Activated naive CD8-positive, alpha-beta T cell treated with anti-CD3 and anti-CD28 coated beads, Interleukin-2, amount 10 ng/mL, durations not matched to agents 7 days and 5 days (primary cell): Measurements from ENCODE around the gene OR5D13. TPM values are rescaled to one million over a fixed set of nuclear protein-coding genes. Genes with fewer than 3 reads are reported as not detected.

Experiments used
- ATAC-seq: fragments of 150-1000 bp; cut with Tn5 transposase; one replicate; pipeline ENCODE4 v1.10.0; 2021; ENCODE audit warnings: low read depth, moderate library complexity
- POLR2A ChIA-PET: fragments of 350-600 bp; sonication (Branson Sonifier 250); formaldehyde crosslinking; loops from one replicate; lab custom pipeline; 2021; ENCODE audit warnings: antibody characterized with exemption; lab: Charles Lee
- DNase-seq: peaks from one replicate; pipeline ENCODE4 v3.0.0; 2021
- H3K27ac Mint-ChIP-seq: one replicate; pipeline ENCODE4 v1.8.0; 2022; ENCODE audit warnings: mild to moderate bottlenecking, mixed read lengths
- H3K27me3 Mint-ChIP-seq: one replicate; pipeline ENCODE4 v1.8.0; 2022; ENCODE audit warnings: mild to moderate bottlenecking, moderate library complexity, mixed read lengths
- H3K36me3 Mint-ChIP-seq: one replicate; pipeline ENCODE4 v1.8.0; 2021; ENCODE audit warnings: mild to moderate bottlenecking, mixed read lengths
- H3K4me1 Mint-ChIP-seq: one replicate; pipeline ENCODE4 v1.8.0; 2021; ENCODE audit warnings: mixed read lengths
- H3K4me3 Mint-ChIP-seq: one replicate; pipeline ENCODE4 v1.8.0; 2022; ENCODE audit warnings: mild to moderate bottlenecking, moderate library complexity, mixed read lengths
- H3K9me3 Mint-ChIP-seq: one replicate; pipeline ENCODE4 v1.8.0; 2021; ENCODE audit warnings: mixed read lengths
- total RNA-seq, 2 experiments: library from RNA; stranded (reverse); gene quantifications; one replicate each; pipeline ENCODE4 v1.2.3, GENCODE V29; 2021

OR5D13 gene, protein sequence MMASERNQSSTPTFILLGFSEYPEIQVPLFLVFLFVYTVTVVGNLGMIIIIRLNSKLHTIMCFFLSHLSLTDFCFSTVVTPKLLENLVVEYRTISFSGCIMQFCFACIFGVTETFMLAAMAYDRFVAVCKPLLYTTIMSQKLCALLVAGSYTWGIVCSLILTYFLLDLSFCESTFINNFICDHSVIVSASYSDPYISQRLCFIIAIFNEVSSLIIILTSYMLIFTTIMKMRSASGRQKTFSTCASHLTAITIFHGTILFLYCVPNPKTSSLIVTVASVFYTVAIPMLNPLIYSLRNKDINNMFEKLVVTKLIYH
- not detected for total RNA-seq

DNA sequence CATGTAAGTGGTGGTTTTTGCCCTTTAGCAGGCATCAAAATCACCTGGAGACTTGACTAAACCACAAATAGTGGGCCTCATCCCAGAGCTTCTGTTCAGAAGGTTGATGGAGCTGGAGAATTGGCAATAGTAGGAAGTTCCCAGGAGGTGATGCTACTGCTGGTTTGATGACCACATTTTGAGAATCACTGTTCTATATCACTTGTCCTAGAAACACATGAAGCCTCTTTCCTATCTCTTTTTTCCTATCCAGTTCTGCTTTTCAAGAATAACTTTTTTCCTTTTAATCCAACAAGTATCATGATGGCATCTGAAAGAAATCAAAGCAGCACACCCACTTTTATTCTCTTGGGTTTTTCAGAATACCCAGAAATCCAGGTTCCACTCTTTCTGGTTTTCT is at the start of gene OR5D13:
OR5D13 (plus strand) TSS at position 301 of the 400 bp plus-strand sequence; CDS start at position 301, 0 bp downstream.
- ATAC-seq, result no peak
- Mint-ChIP-seq H3K27me3 (no peaks in the 10 kb centered on the region), H3K27ac (no peak within 1 kb of the TSS)

DNA sequence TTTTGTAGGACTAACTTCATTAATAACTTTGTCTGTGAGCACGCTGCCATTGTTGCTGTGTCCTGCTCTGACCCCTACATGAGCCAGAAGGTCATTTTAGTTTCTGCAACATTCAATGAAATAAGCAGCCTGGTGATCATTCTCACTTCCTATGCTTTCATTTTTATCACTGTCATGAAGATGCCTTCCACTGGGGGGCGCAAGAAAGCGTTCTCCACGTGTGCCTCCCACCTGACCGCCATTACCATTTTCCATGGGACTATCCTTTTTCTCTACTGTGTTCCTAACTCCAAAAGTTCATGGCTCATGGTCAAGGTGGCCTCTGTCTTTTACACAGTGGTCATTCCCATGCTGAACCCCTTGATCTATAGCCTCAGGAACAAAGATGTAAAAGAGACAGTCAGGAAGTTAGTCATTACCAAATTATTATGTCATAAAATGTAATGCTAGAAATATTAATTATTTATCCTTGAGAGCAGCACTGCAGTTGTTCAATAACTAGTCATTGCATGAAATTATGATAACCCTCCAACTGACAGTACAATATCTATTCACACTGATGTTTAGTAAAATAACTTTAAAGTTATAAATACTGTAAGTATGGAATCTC is 46.4 kb upstream of the OR5D13 start:
- H3K36me3 Mint-ChIP-seq, result no peaks in the 10 kb centered on the region
- ATAC-seq (no peak), DNase-seq (no peak)
- H3K27me3 Mint-ChIP-seq, result no peaks in the 10 kb centered on the region
- no peak overlapping the region for H3K27ac Mint-ChIP-seq
- no peak overlapping the region for H3K4me3 Mint-ChIP-seq
- H3K4me1 Mint-ChIP-seq, result no peaks in the 10 kb centered on the region
- POLR2A ChIA-PET, result no interaction called here
- peaks cover 1% of the 10 kb centered on the region for H3K9me3 Mint-ChIP-seq

More for the DNA sequence above, at the start of gene OR5D13:
- no peaks in the 10 kb centered on the region for H3K36me3 Mint-ChIP-seq
- H3K9me3 Mint-ChIP-seq, result peaks cover 9% of the 10 kb centered on the region
- H3K4me3 Mint-ChIP-seq, result no peak within 1 kb of the TSS
- no peak for DNase-seq
- POLR2A ChIA-PET, result no interaction called here
- H3K4me1 Mint-ChIP-seq, result no peaks in the 10 kb centered on the region

- H3K4me3 Mint-ChIP-seq, result no peak overlapping the region
Measured at GRCh38 chr11:55732936-55733335, 40.3 kb upstream of the OR5D13 start.

GRCh38 chr11:55791606-55792005 is 18.4 kb downstream of the OR5D13 start:
- DNase-seq (no peak), ATAC-seq (no peak)
- POLR2A ChIA-PET, result no interaction called here
- Mint-ChIP-seq H3K9me3 (peaks cover 10% of the 10 kb centered on the region), H3K27me3 (no peaks in the 10 kb centered on the region), H3K36me3 (no peaks in the 10 kb centered on the region), H3K27ac (no peak overlapping the region), H3K4me1 (no peaks in the 10 kb centered on the region), H3K4me3 (no peak overlapping the region)

More at GRCh38 chr11:55732936-55733335, 40.3 kb upstream of the OR5D13 start:
- Mint-ChIP-seq H3K27ac (no peak overlapping the region), H3K36me3 (no peaks in the 10 kb centered on the region), H3K9me3 (peaks cover 12% of the 10 kb centered on the region), H3K4me1 (no peaks in the 10 kb centered on the region), H3K27me3 (no peaks in the 10 kb centered on the region)
- no peak for DNase-seq
- POLR2A ChIA-PET, result no interaction called here
- ATAC-seq, result no peak

DNA sequence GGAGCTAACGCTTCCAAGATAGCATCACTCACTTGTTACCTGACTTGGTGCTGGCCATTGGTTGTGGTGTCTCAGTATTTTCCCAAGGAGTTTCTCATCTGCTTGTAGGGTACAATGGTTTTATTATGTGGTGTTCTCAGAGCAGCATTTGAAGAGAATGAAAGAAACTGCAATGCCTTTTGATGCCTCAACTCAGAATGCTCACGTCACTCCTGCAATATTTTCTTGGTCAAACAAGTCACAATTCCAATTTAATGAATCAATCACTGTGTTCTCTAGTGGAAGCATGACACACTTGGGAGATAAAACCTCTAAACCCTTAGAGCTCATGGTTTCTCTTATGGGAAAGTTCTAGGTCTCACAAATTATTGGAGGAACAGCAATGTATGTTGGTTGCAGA is 20.1 kb downstream of the OR5D13 start:
- POLR2A ChIA-PET, result no interaction called here
- no peak for ATAC-seq
- no peak overlapping the region for H3K4me3 Mint-ChIP-seq
- H3K27me3 Mint-ChIP-seq, result no peaks in the 10 kb centered on the region
- no peaks in the 10 kb centered on the region for H3K36me3 Mint-ChIP-seq
- H3K4me1 Mint-ChIP-seq, result no peaks in the 10 kb centered on the region
- no peak overlapping the region for H3K27ac Mint-ChIP-seq
- DNase-seq, result no peak
- peaks cover 5% of the 10 kb centered on the region for H3K9me3 Mint-ChIP-seq

DNA sequence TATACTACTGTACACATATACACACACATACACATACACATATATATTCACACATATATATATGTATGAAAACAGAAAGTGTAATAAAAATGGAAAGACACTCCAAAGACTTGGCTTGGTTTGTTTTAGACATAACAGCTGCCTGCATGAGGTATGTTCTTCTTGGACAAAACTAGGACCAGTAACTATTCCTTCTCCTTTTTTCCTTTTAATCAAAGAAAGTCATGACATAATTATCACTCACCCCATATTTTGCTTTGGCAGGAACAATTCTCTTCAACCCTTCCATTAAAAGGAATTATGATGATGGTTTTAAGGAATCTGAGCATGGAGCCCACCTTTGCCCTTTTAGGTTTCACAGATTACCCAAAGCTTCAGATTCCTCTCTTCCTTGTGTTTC is 22.0 kb downstream of the OR5D13 start, which contains the start of gene OR5D14:
OR5D14 (plus strand) TSS at position 301 of the 400 bp plus-strand sequence; CDS start at position 301, 0 bp downstream.
- peaks cover 11% of the 10 kb centered on the region for H3K9me3 Mint-ChIP-seq
- POLR2A ChIA-PET, result interaction anchor here (0.6 kb wide), 1 partner anchor 147 kb away, joined by 3 read pairs; no protein-coding TSS in a partner anchor

GRCh38 chr11:55806248-55806647 is 33.0 kb downstream of the OR5D13 start:
- Mint-ChIP-seq H3K27ac (no peak overlapping the region), H3K27me3 (no peaks in the 10 kb centered on the region), H3K4me1 (no peaks in the 10 kb centered on the region), H3K4me3 (no peak overlapping the region), H3K36me3 (no peaks in the 10 kb centered on the region), H3K9me3 (peaks cover 23% of the 10 kb centered on the region)
- no peak for DNase-seq
- no peak for ATAC-seq
- POLR2A ChIA-PET, result no interaction called here

More for the DNA sequence above, 22.0 kb downstream of the OR5D13 start, which contains the start of gene OR5D14:
- no peaks in the 10 kb centered on the region for H3K4me1 Mint-ChIP-seq
- H3K27me3 Mint-ChIP-seq, result no peaks in the 10 kb centered on the region
- ATAC-seq (no peak), DNase-seq (no peak)
- no peak within 1 kb of the TSS for H3K27ac Mint-ChIP-seq
- H3K4me3 Mint-ChIP-seq, result no peak within 1 kb of the TSS
- no peaks in the 10 kb centered on the region for H3K36me3 Mint-ChIP-seq

DNA sequence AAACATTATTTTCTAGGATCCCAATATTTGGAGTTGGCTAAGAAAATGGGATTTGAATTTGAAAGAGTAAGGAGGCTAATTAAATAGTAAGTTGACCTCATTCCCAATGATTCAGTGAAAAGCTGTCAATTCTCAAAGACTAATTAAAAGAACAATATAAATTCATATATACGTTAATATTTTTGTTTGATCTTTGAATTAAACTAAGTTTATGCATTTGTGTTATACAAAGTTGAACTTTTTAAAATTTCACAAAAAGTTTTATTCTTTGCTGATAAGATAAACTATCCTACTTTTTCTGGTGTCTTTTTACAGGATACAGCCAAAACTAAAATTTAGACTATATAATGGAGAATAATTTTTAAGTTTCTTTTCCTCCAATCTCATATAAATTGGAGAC is 37.8 kb downstream of the OR5D13 start, which contains the start of gene OR5L1:
OR5L1 (plus strand) TSS at position 301 of the 400 bp plus-strand sequence. CDS start 100 bp downstream, outside the sequence.
- no peaks in the 10 kb centered on the region for H3K4me1 Mint-ChIP-seq
- ATAC-seq (no peak), DNase-seq (no peak)
- POLR2A ChIA-PET, result no interaction called here
- H3K36me3 Mint-ChIP-seq, result no peaks in the 10 kb centered on the region
- H3K27me3 Mint-ChIP-seq, result no peaks in the 10 kb centered on the region
- H3K4me3 Mint-ChIP-seq, result no peak within 1 kb of the TSS
- H3K9me3 Mint-ChIP-seq, result peaks cover 18% of the 10 kb centered on the region
- no peak within 1 kb of the TSS for H3K27ac Mint-ChIP-seq

- Mint-ChIP-seq H3K4me1 (no peaks in the 10 kb centered on the region), H3K9me3 (peaks cover 7% of the 10 kb centered on the region), H3K36me3 (no peaks in the 10 kb centered on the region), H3K4me3 (no peak within 1 kb of the TSS), H3K27me3 (no peaks in the 10 kb centered on the region), H3K27ac (no peak within 1 kb of the TSS)
- POLR2A ChIA-PET, result no interaction called here
- ATAC-seq (no peak), DNase-seq (no peak)
Measured at GRCh38 chr11:55819330-55819729, 46.1 kb downstream of the OR5D13 start, which contains the start of gene OR5D18. Gene OR5D18 (plus strand): TSS chr11:55819630. CDS start chr11:55819630, 0 bp downstream.

Other genes starting within 250 kb of the OR5D13 start
- gene OR4C15, start 219.0 kb upstream of the OR5D13 start, total RNA-seq, result not detected
- not detected for gene OR4C16, start 201.3 kb upstream of the OR5D13 start, total RNA-seq
- not detected for gene OR4C11, start 165.8 kb upstream of the OR5D13 start, total RNA-seq
- not detected for gene OR4P4, start 138.3 kb upstream of the OR5D13 start, total RNA-seq
- gene OR4S2, start 125.1 kb upstream of the OR5D13 start, total RNA-seq, result not detected
- gene OR4C6, start 111.2 kb upstream of the OR5D13 start, total RNA-seq, result not detected
- gene OR5D14, start 22.1 kb downstream of the OR5D13 start, total RNA-seq, result not detected
- not detected for gene OR5L1, start 37.9 kb downstream of the OR5D13 start, total RNA-seq
- gene OR5D18, start 46.2 kb downstream of the OR5D13 start, total RNA-seq, result not detected
- not detected for gene OR5L2, start 53.8 kb downstream of the OR5D13 start, total RNA-seq
- not detected for gene OR5D16, start 65.3 kb downstream of the OR5D13 start, total RNA-seq
- gene TRIM51, start 109.9 kb downstream of the OR5D13 start, total RNA-seq, result not detected
- not detected for gene OR5W2, start 141.1 kb downstream of the OR5D13 start, total RNA-seq
- not detected for gene OR5I1, start 163.0 kb downstream of the OR5D13 start, total RNA-seq
- not detected for gene OR10AG1, start 196.5 kb downstream of the OR5D13 start, total RNA-seq
- gene OR5F1, start 221.2 kb downstream of the OR5D13 start, total RNA-seq, result not detected